GM23338 (cell line): ENCODE results near the gene NNAT. TPM values are rescaled to one million over a fixed set of nuclear protein-coding genes. Genes with fewer than 3 reads are reported as not detected.

ENCODE experiments used
- ATAC-seq: fragments of 200-7000 bp; cut with Tn5 transposase; 3 replicates; pipeline ENCODE4 v1.9.1; 2020
- DNase-seq: peaks from one replicate; pipeline ENCODE4 v3.0.0-alpha.2; 2015; ENCODE audit warnings: low spot score
- H2AFZ ChIP-seq: fragments of 200-600 bp; sonication (generic); 2 replicates; pipeline ENCODE4 v1.8.0; 2016; ENCODE audit warnings: antibody characterized with exemption, mild to moderate bottlenecking, moderate library complexity
- H3F3A ChIP-seq: fragments of 200-600 bp; sonication (generic); replicated peaks from 2 replicates; pipeline ENCODE4 v1.8.0; 2017; ENCODE audit warnings: antibody characterized with exemption, mixed run types, low read depth
- H3K27ac ChIP-seq: fragments of 200-600 bp; sonication (generic); 2 replicates; pipeline ENCODE4 v1.6.1; 2016; ENCODE audit warnings: low read depth
- H3K27me3 ChIP-seq: fragments of 200-600 bp; sonication (generic); 2 replicates; pipeline ENCODE4 v1.8.0; 2016; ENCODE audit warnings: mild to moderate bottlenecking, mixed run types, moderate library complexity; ENCODE audit not compliant: insufficient read depth
- H3K36me3 ChIP-seq: fragments of 200-600 bp; sonication (generic); 2 replicates; pipeline ENCODE4 v1.8.0; 2016; ENCODE audit warnings: mild to moderate bottlenecking; ENCODE audit not compliant: insufficient read depth
- H3K4me1 ChIP-seq: fragments of 200-600 bp; sonication (generic); 2 replicates; pipeline ENCODE4 v1.8.0; 2016; ENCODE audit warnings: mild to moderate bottlenecking, moderate library complexity; ENCODE audit not compliant: insufficient read depth
- H3K4me2 ChIP-seq: fragments of 200-600 bp; sonication (generic); 2 replicates; pipeline ENCODE4 v1.7.1; 2017; ENCODE audit warnings: mixed run types
- H3K4me3 ChIP-seq: fragments of 200-600 bp; sonication (generic); 2 replicates; pipeline ENCODE4 v1.6.1; 2016; ENCODE audit warnings: mixed run types
- H3K79me2 ChIP-seq: fragments of 200-600 bp; sonication (generic); replicated peaks from 2 replicates; pipeline ENCODE4 v1.8.0; 2017; ENCODE audit warnings: mild to moderate bottlenecking; ENCODE audit not compliant: insufficient read depth
- H3K9me2 ChIP-seq: fragments of 200-600 bp; sonication (generic); 2 replicates; pipeline ENCODE4 v1.8.0; 2017; ENCODE audit not compliant: insufficient read depth
- H4K20me1 ChIP-seq: fragments of 200-600 bp; sonication (generic); replicated peaks from 2 replicates; pipeline ENCODE4 v1.8.0; 2017; ENCODE audit warnings: mild to moderate bottlenecking; ENCODE audit not compliant: insufficient read depth
- H3K27ac Mint-ChIP-seq: 2 replicates; pipeline ENCODE4 v1.8.0; 2020; ENCODE audit warnings: inconsistent platforms, mild to moderate bottlenecking, moderate library complexity, mixed read lengths
- H3K27me3 Mint-ChIP-seq: 3 replicates; pipeline ENCODE4 v1.8.0; 2022; ENCODE audit warnings: low read depth, mild to moderate bottlenecking, moderate library complexity, mixed read lengths, inconsistent platforms; ENCODE audit not compliant: insufficient read depth, poor library complexity
- H3K36me3 Mint-ChIP-seq: 3 replicates; pipeline ENCODE4 v1.8.0; 2021; ENCODE audit warnings: low read depth, mild to moderate bottlenecking, inconsistent platforms, moderate library complexity, mixed read lengths
- H3K4me1 Mint-ChIP-seq: 3 replicates; pipeline ENCODE4 v1.8.0; 2020; ENCODE audit warnings: mild to moderate bottlenecking, inconsistent platforms, mixed read lengths
- H3K4me3 Mint-ChIP-seq: 3 replicates; pipeline ENCODE4 v1.8.0; 2021; ENCODE audit warnings: moderate library complexity, mild to moderate bottlenecking, inconsistent platforms, mixed read lengths
- H3K9me3 Mint-ChIP-seq: 3 replicates; pipeline ENCODE4 v1.8.0; 2020; ENCODE audit warnings: moderate library complexity, mild to moderate bottlenecking, inconsistent platforms, mixed read lengths
- CREB1 ChIP-seq: fragments of 250-450 bp; sonication (Bioruptor Pico); IDR thresholded peaks from 2 replicates; pipeline ENCODE4 v1.5.0; 2020; ENCODE audit warnings: low read depth, mild to moderate bottlenecking, moderate library complexity
- CTCF ChIP-seq, 2 experiments: fragments of 200-600 bp in 1 of 2; sonication (generic) in 1 of 2; conservative IDR thresholded peaks; 2 replicates each; pipeline versions ENCODE4 v1.5.1 to v1.6.1; 2016 to 2017; ENCODE audit warnings: antibody characterized with exemption in 2 of 2, low read depth in 2 of 2, mild to moderate bottlenecking in 2 of 2, moderate library complexity in 1 of 2
- ETS1 ChIP-seq: IDR thresholded peaks from 2 replicates; pipeline ENCODE4 v1.6.1; 2016; ENCODE audit warnings: antibody characterized with exemption
- EZH2phosphoT487 ChIP-seq: fragments of 200-600 bp; sonication (generic); IDR thresholded peaks from one replicate; pipeline ENCODE4 v1.8.1; 2018; ENCODE audit warnings: antibody characterized with exemption; ENCODE audit not compliant: unreplicated experiment
- JUNB ChIP-seq: IDR thresholded peaks from one replicate; pipeline ENCODE4 v1.6.1; 2016; ENCODE audit warnings: antibody characterized with exemption; ENCODE audit not compliant: unreplicated experiment
- NANOG ChIP-seq: IDR thresholded peaks from 2 replicates; pipeline ENCODE4 v1.6.1; 2016; ENCODE audit warnings: antibody characterized with exemption, borderline replicate concordance
- POLR2AphosphoS5 ChIP-seq: IDR thresholded peaks from 2 replicates; pipeline ENCODE4 v1.6.1; 2016; ENCODE audit warnings: antibody characterized with exemption, low read depth
- STAT1 ChIP-seq: IDR thresholded peaks from one replicate; pipeline ENCODE4 v1.6.1; 2016; ENCODE audit warnings: antibody characterized with exemption; ENCODE audit not compliant: unreplicated experiment
- ZNF114 ChIP-seq: fragments of 250-450 bp; sonication (Bioruptor Pico); IDR thresholded peaks from 2 replicates; pipeline ENCODE4 v1.5.0; 2020; ENCODE audit warnings: mild to moderate bottlenecking, moderate library complexity
- ZNF331 ChIP-seq: fragments of 250-450 bp; sonication (Bioruptor Pico); IDR thresholded peaks from 2 replicates; pipeline ENCODE4 v1.5.0; 2020; ENCODE audit warnings: low read depth, mild to moderate bottlenecking, moderate library complexity
- ZNF462 ChIP-seq: fragments of 250-450 bp; sonication (Bioruptor Pico); IDR thresholded peaks from 2 replicates; pipeline ENCODE4 v1.5.0; 2020; ENCODE audit warnings: mild to moderate bottlenecking, moderate library complexity
- polyA plus RNA-seq: library from polyadenylated mRNA; unstranded; fragments of >200 nt; fragmentation: Nextera tagmentation; extraction: Ambion mirVana; gene quantifications from 2 replicates; pipeline ENCODE4 v1.2.1, GENCODE V29; 2016
- total RNA-seq: library from RNA; depleted of rRNA; stranded (reverse); fragments of >200 nt; shearing (Covaris generic); gene quantifications from 2 replicates; pipeline ENCODE4 v1.2.3, GENCODE V29; 2014

NNAT gene
- total and polyA plus RNA-seq, 2 experiments from 2014 or later: 4.3 to 4.9 TPM

GRCh38 chr20:37543828-37544227, 22.8 kb downstream of the NNAT start:
- Mint-ChIP-seq H3K27ac (no peak overlapping the region), H3K4me1 (peaks cover 3% of the 10 kb centered on the region; the same call in 2 of the 3 replicates), H3K27me3 (peaks cover 7% of the 10 kb centered on the region), H3K36me3 (no peaks in the 10 kb centered on the region), H3K9me3 (no peaks in the 10 kb centered on the region), H3K4me3 (no peak overlapping the region)
- Histone ChIP-seq H3K79me2 (no peaks in the 10 kb centered on the region), H4K20me1 (no peaks in the 10 kb centered on the region), H3K4me1 (no peaks in the 10 kb centered on the region), H3K36me3 (no peaks in the 10 kb centered on the region), H3K4me2 (no peak overlapping the region), H2AFZ (0 out of 2 replicates have a peak overlapping the region, but pooled peaks have one; percentile 14), H3K27me3 (no peaks in the 10 kb centered on the region), H3K9me2 (no peaks in the 10 kb centered on the region), H3K27ac (no peak overlapping the region), H3K4me3 (no peak overlapping the region), H3F3A (no peaks in the 10 kb centered on the region)
- DNase-seq: peak; percentile 54
- TF ChIP-seq EZH2phosphoT487: no peak
- peak; percentile 58 to 59 for TF ChIP-seq CTCF (conservative IDR thresholded peaks at IDR 0.05; ENCODE audit: low read depth in 2 of 2)
- ATAC-seq: peak; percentile 57

GRCh38 chr20:37544386-37544785, 23.3 kb downstream of the NNAT start:
- Mint-ChIP-seq H3K36me3 (no peaks in the 10 kb centered on the region), H3K4me1 (peaks cover 3% of the 10 kb centered on the region; the same call in 2 of the 3 replicates), H3K4me3 (no peak overlapping the region), H3K27ac (no peak overlapping the region), H3K9me3 (no peaks in the 10 kb centered on the region), H3K27me3 (peaks cover 7% of the 10 kb centered on the region)
- H3K36me3 ChIP-seq: no peaks in the 10 kb centered on the region
- H3K27me3 ChIP-seq: no peaks in the 10 kb centered on the region
- H4K20me1 ChIP-seq: no peaks in the 10 kb centered on the region
- DNase-seq (no peak), ATAC-seq (no peak)
- no peak overlapping the region for H3K27ac ChIP-seq
- no peaks in the 10 kb centered on the region for H3F3A ChIP-seq
- H3K9me2 ChIP-seq: no peaks in the 10 kb centered on the region
- no peak overlapping the region for H3K4me2 ChIP-seq
- H3K4me1 ChIP-seq: 0 out of 2 replicates have a peak, but pooled peaks cover under 1% of the 10 kb centered on the region
- H2AFZ ChIP-seq: no peak overlapping the region
- H3K79me2 ChIP-seq: no peaks in the 10 kb centered on the region
- H3K4me3 ChIP-seq: no peak overlapping the region
- no peak for TF ChIP-seq ZNF331 (CRISPR knock-in tag)
- no peak for TF ChIP-seq POLR2AphosphoS5
- TF ChIP-seq NANOG: no peak
- TF ChIP-seq ZNF114 (CRISPR knock-in tag): no peak
- TF ChIP-seq JUNB: no peak
- no peak for TF ChIP-seq CTCF (conservative IDR thresholded peaks at IDR 0.05; ENCODE audit: low read depth in 2 of 2)
- TF ChIP-seq ZNF462: no peak
- no peak for TF ChIP-seq EZH2phosphoT487
- no peak for TF ChIP-seq STAT1
- no peak for TF ChIP-seq ETS1
- TF ChIP-seq CREB1: no peak
